HUES64 (cell line): Measurements from ENCODE around the gene PTPN12.

ENCODE experiments used
- H3K27ac ChIP-seq: 2 replicates; pipeline ENCODE4 v1.7.0; 2013; ENCODE audit warnings: low read depth, low read length, inconsistent platforms
- H3K27me3 ChIP-seq: 2 replicates; pipeline ENCODE4 v1.6.1; 2013; ENCODE audit warnings: mild to moderate bottlenecking, low read length; ENCODE audit not compliant: insufficient read depth
- H3K36me3 ChIP-seq: 2 replicates; pipeline ENCODE4 v1.6.1; 2013; ENCODE audit warnings: mild to moderate bottlenecking, low read length; ENCODE audit not compliant: insufficient read depth
- H3K4me1 ChIP-seq: 2 replicates; pipeline ENCODE4 v1.6.1; 2013; ENCODE audit warnings: mild to moderate bottlenecking, low read length, moderate library complexity; ENCODE audit not compliant: insufficient read depth
- H3K4me3 ChIP-seq: 2 replicates; pipeline ENCODE4 v1.5.1; 2013; ENCODE audit warnings: mild to moderate bottlenecking, low read length, moderate library complexity
- H3K9ac ChIP-seq: 2 replicates; pipeline ENCODE4 v1.6.1; 2013; ENCODE audit warnings: mild to moderate bottlenecking, low read depth, low read length
- H3K9me3 ChIP-seq: 2 replicates; pipeline ENCODE4 v1.6.1; 2013; ENCODE audit warnings: low read depth, low read length; ENCODE audit not compliant: insufficient read depth
- WGBS: fragments of 150-250, 120-280 bp; methylation state at CpG from one replicate; pipeline ENCODE4 v1.1.7; 2013; ENCODE audit warnings: missing lambda C conversion rate; 5-methylcytosine and 5-hydroxymethylcytosine counted together

Gene PTPN12

GRCh38 chr7:77558284-77558967 lies 21.3 kb downstream of the PTPN12 start:
- H3K27me3 ChIP-seq: no peaks in the 10 kb centered on the region
- H3K4me1 ChIP-seq: peaks cover 17% of the 10 kb centered on the region
- H3K4me3 ChIP-seq: no peak overlapping the region
- H3K9ac ChIP-seq: no peak overlapping the region
- H3K9me3 ChIP-seq: no peaks in the 10 kb centered on the region
- WGBS: 100% methylated on average over 2 of the region's 2 CpGs
- 0 out of 2 replicates have a peak, but pooled peaks cover 4% of the 10 kb centered on the region for H3K36me3 ChIP-seq
- H3K27ac ChIP-seq: no peak overlapping the region

- WGBS: 50% methylated on average over 2 of the region's 3 CpGs
- Histone ChIP-seq H3K4me3 (no peak overlapping the region), H3K36me3 (0 out of 2 replicates have a peak, but pooled peaks cover 4% of the 10 kb centered on the region), H3K4me1 (peaks cover 26% of the 10 kb centered on the region), H3K9ac (no peak overlapping the region), H3K9me3 (no peaks in the 10 kb centered on the region), H3K27me3 (no peaks in the 10 kb centered on the region), H3K27ac (no peak overlapping the region)
Observed at GRCh38 chr7:77561352-77561751, 24.3 kb downstream of the PTPN12 start.

- peaks cover 3% of the 10 kb centered on the region; the same call in 1 of the 2 replicates for H3K36me3 ChIP-seq
- H3K4me3 ChIP-seq: no peak overlapping the region
- no peak overlapping the region for H3K27ac ChIP-seq
- H3K27me3 ChIP-seq: no peaks in the 10 kb centered on the region
- H3K4me1 ChIP-seq: peaks cover 28% of the 10 kb centered on the region; the same call in 1 of the 2 replicates
- no peak overlapping the region for H3K9ac ChIP-seq
- H3K9me3 ChIP-seq: no peaks in the 10 kb centered on the region
- 94% methylated on average over 2 of the region's 2 CpGs for WGBS
Observed at GRCh38 chr7:77563275-77563674, 26.2 kb downstream of the PTPN12 start.

GRCh38 chr7:77565917-77566316 lies 28.8 kb downstream of the PTPN12 start:
- H3K9ac ChIP-seq: no peak overlapping the region
- H3K27ac ChIP-seq: no peak overlapping the region
- 100% methylated on average over 1 of the region's 1 CpG for WGBS
- peaks cover 36% of the 10 kb centered on the region for H3K4me1 ChIP-seq
- H3K4me3 ChIP-seq: no peak overlapping the region
- H3K9me3 ChIP-seq: no peaks in the 10 kb centered on the region
- H3K27me3 ChIP-seq: no peaks in the 10 kb centered on the region
- H3K36me3 ChIP-seq: peaks cover 15% of the 10 kb centered on the region

- H3K27ac ChIP-seq: no peak overlapping the region
- peaks cover 40% of the 10 kb centered on the region for H3K4me1 ChIP-seq
- no peaks in the 10 kb centered on the region for H3K27me3 ChIP-seq
- no peak overlapping the region for H3K4me3 ChIP-seq
- no peaks in the 10 kb centered on the region for H3K9me3 ChIP-seq
- peaks cover 20% of the 10 kb centered on the region for H3K36me3 ChIP-seq
- no peak overlapping the region for H3K9ac ChIP-seq
- WGBS: 87% methylated on average over 9 of the region's 9 CpGs
Observed at GRCh38 chr7:77566421-77566820, 29.3 kb downstream of the PTPN12 start.

- H3K4me1 ChIP-seq: peaks cover 27% of the 10 kb centered on the region
- WGBS: 97% methylated on average over 8 of the region's 8 CpGs
- H3K27ac ChIP-seq: no peak overlapping the region
- no peak overlapping the region for H3K4me3 ChIP-seq
- no peak overlapping the region for H3K9ac ChIP-seq
- peaks cover 51% of the 10 kb centered on the region for H3K36me3 ChIP-seq
- no peaks in the 10 kb centered on the region for H3K9me3 ChIP-seq
- no peaks in the 10 kb centered on the region for H3K27me3 ChIP-seq
Observed at GRCh38 chr7:77569514-77570232, 32.6 kb downstream of the PTPN12 start.

GRCh38 chr7:77570330-77571011 lies 33.4 kb downstream of the PTPN12 start:
- Histone ChIP-seq H3K36me3 (peaks cover 58% of the 10 kb centered on the region), H3K9me3 (no peaks in the 10 kb centered on the region), H3K27me3 (no peaks in the 10 kb centered on the region), H3K4me3 (no peak overlapping the region), H3K27ac (peak overlapping the region; percentile 48; the same call in 1 of the 2 replicates), H3K4me1 (peaks cover 25% of the 10 kb centered on the region), H3K9ac (no peak overlapping the region)
- whole genome bisulfite sequencing: 93% methylated on average over 1 of the region's 3 CpGs

GRCh38 chr7:77571801-77572200 lies 34.7 kb downstream of the PTPN12 start:
- 94% methylated on average over 6 of the region's 6 CpGs for WGBS
- no peaks in the 10 kb centered on the region for H3K27me3 ChIP-seq

GRCh38 chr7:77575187-77575586 lies 38.1 kb downstream of the PTPN12 start:
- H3K27ac ChIP-seq: no peak overlapping the region
- H3K4me3 ChIP-seq: no peak overlapping the region
- H3K36me3 ChIP-seq: peaks cover 87% of the 10 kb centered on the region
- no peak overlapping the region for H3K9ac ChIP-seq
- H3K27me3 ChIP-seq: no peaks in the 10 kb centered on the region
- H3K9me3 ChIP-seq: no peaks in the 10 kb centered on the region
- 94% methylated on average over 7 of the region's 7 CpGs for WGBS
- H3K4me1 ChIP-seq: peaks cover 12% of the 10 kb centered on the region

More at GRCh38 chr7:77571801-77572200, 34.7 kb downstream of the PTPN12 start:
- Histone ChIP-seq H3K9me3 (no peaks in the 10 kb centered on the region), H3K4me1 (peaks cover 19% of the 10 kb centered on the region), H3K36me3 (peaks cover 72% of the 10 kb centered on the region), H3K4me3 (no peak overlapping the region), H3K27ac (no peak overlapping the region), H3K9ac (no peak overlapping the region)

GRCh38 chr7:77576856-77577255 lies 39.8 kb downstream of the PTPN12 start:
- H3K27me3 ChIP-seq: no peaks in the 10 kb centered on the region
- H3K9ac ChIP-seq: no peak overlapping the region
- no peaks in the 10 kb centered on the region for H3K4me1 ChIP-seq
- H3K9me3 ChIP-seq: no peaks in the 10 kb centered on the region
- H3K4me3 ChIP-seq: no peak overlapping the region
- no peak overlapping the region for H3K27ac ChIP-seq
- H3K36me3 ChIP-seq: peaks cover 88% of the 10 kb centered on the region
- WGBS: 94% methylated on average over 3 of the region's 3 CpGs

- H3K4me1 ChIP-seq: no peaks in the 10 kb centered on the region
- no peaks in the 10 kb centered on the region for H3K9me3 ChIP-seq
- H3K9ac ChIP-seq: no peak overlapping the region
- no peaks in the 10 kb centered on the region for H3K27me3 ChIP-seq
- H3K4me3 ChIP-seq: no peak overlapping the region
- peaks cover 87% of the 10 kb centered on the region for H3K36me3 ChIP-seq
- no peak overlapping the region for H3K27ac ChIP-seq
Observed at GRCh38 chr7:77579797-77580196, 42.7 kb downstream of the PTPN12 start.
